PC-3 (cell line): ENCODE data around the gene IP6K3.

Experiments
- EZH2 ChIP-seq: fragments of 300-600 bp; sonication (generic); IDR thresholded peaks from one replicate; pipeline ENCODE4 v1.6.1; 2017; ENCODE audit warnings: antibody characterized with exemption, mild to moderate bottlenecking, low read length; ENCODE audit not compliant: unreplicated experiment
- TF ChIP-seq, protein P1 (sequence below): fragments of 300-600 bp; sonication (generic); conservative IDR thresholded peaks from 2 replicates; pipeline ENCODE4 v1.5.1; 2017; ENCODE audit warnings: antibody characterized with exemption, low read depth, mild to moderate bottlenecking, low read length

DNA sequence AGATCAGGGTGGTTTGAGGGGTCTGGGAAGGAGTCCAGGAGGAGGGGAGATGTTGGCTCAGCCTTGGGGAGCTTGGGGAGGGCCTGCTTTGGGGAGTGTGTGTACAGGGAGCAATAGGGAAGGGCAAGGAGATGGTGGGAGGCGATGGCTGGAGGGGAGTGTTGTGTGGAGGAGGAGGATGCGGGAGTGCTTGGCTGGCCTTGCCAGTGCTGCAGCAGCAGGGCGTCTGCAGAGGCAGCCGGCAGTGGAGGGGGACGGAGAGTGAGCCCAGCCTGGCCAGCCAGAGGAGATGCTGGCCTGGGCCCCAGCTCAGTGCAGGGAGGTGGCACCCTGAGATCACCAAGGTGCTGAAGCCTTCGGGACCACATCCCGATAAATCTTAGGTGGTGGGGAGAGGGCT, 3.9 kb downstream of the IP6K3 start:
- TF ChIP-seq, protein P1, sequence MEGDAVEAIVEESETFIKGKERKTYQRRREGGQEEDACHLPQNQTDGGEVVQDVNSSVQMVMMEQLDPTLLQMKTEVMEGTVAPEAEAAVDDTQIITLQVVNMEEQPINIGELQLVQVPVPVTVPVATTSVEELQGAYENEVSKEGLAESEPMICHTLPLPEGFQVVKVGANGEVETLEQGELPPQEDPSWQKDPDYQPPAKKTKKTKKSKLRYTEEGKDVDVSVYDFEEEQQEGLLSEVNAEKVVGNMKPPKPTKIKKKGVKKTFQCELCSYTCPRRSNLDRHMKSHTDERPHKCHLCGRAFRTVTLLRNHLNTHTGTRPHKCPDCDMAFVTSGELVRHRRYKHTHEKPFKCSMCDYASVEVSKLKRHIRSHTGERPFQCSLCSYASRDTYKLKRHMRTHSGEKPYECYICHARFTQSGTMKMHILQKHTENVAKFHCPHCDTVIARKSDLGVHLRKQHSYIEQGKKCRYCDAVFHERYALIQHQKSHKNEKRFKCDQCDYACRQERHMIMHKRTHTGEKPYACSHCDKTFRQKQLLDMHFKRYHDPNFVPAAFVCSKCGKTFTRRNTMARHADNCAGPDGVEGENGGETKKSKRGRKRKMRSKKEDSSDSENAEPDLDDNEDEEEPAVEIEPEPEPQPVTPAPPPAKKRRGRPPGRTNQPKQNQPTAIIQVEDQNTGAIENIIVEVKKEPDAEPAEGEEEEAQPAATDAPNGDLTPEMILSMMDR, result no peak
- TF ChIP-seq EZH2, result no peak
